ENCODE data around the gene ZEB1. TPM values are rescaled to one million over a fixed set of nuclear protein-coding genes. Genes with fewer than 3 reads are reported as not detected.
"Not testable (repeated sequence)": the region's sequence is repeated elsewhere in the genome, so short reads cannot be mapped to it uniquely, and the experiment has no call there.

The ZEB1 gene
- total RNA-seq, 1 donor from 2014 or later: 29.9 TPM

- H3K9me3 Mint-ChIP-seq: peaks cover 10% of the 10 kb centered on the region
- H3K27me3 Mint-ChIP-seq: no peaks in the 10 kb centered on the region
- no peak overlapping the region for H3K27ac Mint-ChIP-seq
- no peak for DNase-seq (ENCODE audit: extremely low spot score, unreplicated experiment)
- H3K4me1 Mint-ChIP-seq (ENCODE audit: unreplicated experiment): no peaks in the 10 kb centered on the region
- H3K4me3 Mint-ChIP-seq: no peak overlapping the region
- TF ChIP-seq CTCF (conservative IDR thresholded peaks at IDR 0.05): no peak
- H3K36me3 Mint-ChIP-seq: no peaks in the 10 kb centered on the region
Measured at GRCh38 chr10:31426401-31426800, 107.4 kb downstream of the ZEB1 start.

- not testable (repeated sequence) for H3K27ac Mint-ChIP-seq; H3K4me1 Mint-ChIP-seq (ENCODE audit: unreplicated experiment); H3K4me3 Mint-ChIP-seq; H3K36me3 Mint-ChIP-seq; H3K27me3 Mint-ChIP-seq; DNase-seq (ENCODE audit: extremely low spot score, unreplicated experiment)
- H3K9me3 Mint-ChIP-seq: peaks cover 10% of the 10 kb centered on the region
Measured at GRCh38 chr10:31427334-31427733, 108.3 kb downstream of the ZEB1 start.

- H3K9me3 Mint-ChIP-seq: peaks cover 10% of the 10 kb centered on the region
- not testable (repeated sequence) for H3K4me1 Mint-ChIP-seq (ENCODE audit: unreplicated experiment); H3K36me3 Mint-ChIP-seq; H3K27me3 Mint-ChIP-seq; DNase-seq (ENCODE audit: extremely low spot score, unreplicated experiment); H3K27ac Mint-ChIP-seq; H3K4me3 Mint-ChIP-seq
Measured at GRCh38 chr10:31428499-31428898, 109.5 kb downstream of the ZEB1 start.

- no peak for DNase-seq (ENCODE audit: extremely low spot score, unreplicated experiment)
- H3K9me3 Mint-ChIP-seq: peaks cover 10% of the 10 kb centered on the region
- H3K4me1 Mint-ChIP-seq (ENCODE audit: unreplicated experiment): no peaks in the 10 kb centered on the region
- no peak overlapping the region for H3K4me3 Mint-ChIP-seq
- no peak overlapping the region for H3K27ac Mint-ChIP-seq
- no peaks in the 10 kb centered on the region for H3K36me3 Mint-ChIP-seq
- H3K27me3 Mint-ChIP-seq: no peaks in the 10 kb centered on the region
- TF ChIP-seq CTCF (conservative IDR thresholded peaks at IDR 0.05): no peak
Measured at GRCh38 chr10:31431021-31431420, 112.0 kb downstream of the ZEB1 start.

GRCh38 chr10:31437959-31438358 lies 118.9 kb downstream of the ZEB1 start:
- no peak for DNase-seq (ENCODE audit: extremely low spot score, unreplicated experiment)
- no peak for TF ChIP-seq CTCF (conservative IDR thresholded peaks at IDR 0.05)
- H3K27ac Mint-ChIP-seq: no peak overlapping the region
- H3K4me3 Mint-ChIP-seq: no peak overlapping the region
- no peaks in the 10 kb centered on the region for H3K27me3 Mint-ChIP-seq
- H3K36me3 Mint-ChIP-seq: no peaks in the 10 kb centered on the region
- no peaks in the 10 kb centered on the region for H3K9me3 Mint-ChIP-seq
- H3K4me1 Mint-ChIP-seq (ENCODE audit: unreplicated experiment): no peaks in the 10 kb centered on the region

- H3K27ac Mint-ChIP-seq: no peak overlapping the region
Measured at GRCh38 chr10:31451766-31452165, 132.8 kb downstream of the ZEB1 start.

More at GRCh38 chr10:31451766-31452165, 132.8 kb downstream of the ZEB1 start:
- Mint-ChIP-seq H3K27me3 (peaks cover 3% of the 10 kb centered on the region), H3K4me3 (no peak overlapping the region), H3K9me3 (no peaks in the 10 kb centered on the region), H3K36me3 (peaks cover 4% of the 10 kb centered on the region), H3K4me1 (ENCODE audit: unreplicated experiment) (no peaks in the 10 kb centered on the region)
- no peak for TF ChIP-seq CTCF (conservative IDR thresholded peaks at IDR 0.05)
- no peak for DNase-seq (ENCODE audit: extremely low spot score, unreplicated experiment)

Data from type B pancreatic cell (in vitro differentiated cells).